NT2/D1 (cell line): ENCODE measurements around the gene ACBD6.

Experiments
- YY1 ChIP-seq: IDR thresholded peaks from 2 replicates; pipeline ENCODE4 v1.6.1; 2011; ENCODE audit not compliant: insufficient read length, insufficient read depth
- ZNF274 ChIP-seq: IDR thresholded peaks from 2 replicates; pipeline ENCODE4 v1.6.1; 2011; ENCODE audit warnings: mild to moderate bottlenecking, low read depth, low read length

DNA sequence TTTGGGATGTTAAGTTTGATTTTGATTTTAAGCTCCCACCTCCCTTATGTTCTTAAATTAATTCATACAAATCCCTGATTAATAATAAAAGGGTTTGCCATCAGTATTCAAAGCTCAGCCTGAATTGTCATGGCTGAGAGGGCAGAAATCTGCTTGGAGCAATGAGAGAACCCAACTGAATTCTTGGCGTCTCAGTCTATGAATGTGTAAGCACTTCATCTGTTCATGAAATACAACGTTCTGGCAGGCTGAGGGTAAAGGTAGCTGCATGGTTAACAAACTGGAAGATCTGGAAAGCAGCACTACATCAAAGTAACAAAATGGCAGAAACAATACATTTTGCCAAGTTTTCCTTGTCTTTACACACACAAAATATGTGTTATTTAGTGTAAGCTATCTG lies 95.3 kb downstream of the ACBD6 start:
- TF ChIP-seq ZNF274 (no peak), YY1 (no peak)
